NCI-H510A treated with DMSO at 0.1 percent for 48 hours (cell line): ENCODE measurements around the gene TENM4.

Experiments used
- DNase-seq: peaks from one replicate; lab custom pipeline; 2025; lab: John Stamatoyannopoulos, UW

Gene TENM4

DNA sequence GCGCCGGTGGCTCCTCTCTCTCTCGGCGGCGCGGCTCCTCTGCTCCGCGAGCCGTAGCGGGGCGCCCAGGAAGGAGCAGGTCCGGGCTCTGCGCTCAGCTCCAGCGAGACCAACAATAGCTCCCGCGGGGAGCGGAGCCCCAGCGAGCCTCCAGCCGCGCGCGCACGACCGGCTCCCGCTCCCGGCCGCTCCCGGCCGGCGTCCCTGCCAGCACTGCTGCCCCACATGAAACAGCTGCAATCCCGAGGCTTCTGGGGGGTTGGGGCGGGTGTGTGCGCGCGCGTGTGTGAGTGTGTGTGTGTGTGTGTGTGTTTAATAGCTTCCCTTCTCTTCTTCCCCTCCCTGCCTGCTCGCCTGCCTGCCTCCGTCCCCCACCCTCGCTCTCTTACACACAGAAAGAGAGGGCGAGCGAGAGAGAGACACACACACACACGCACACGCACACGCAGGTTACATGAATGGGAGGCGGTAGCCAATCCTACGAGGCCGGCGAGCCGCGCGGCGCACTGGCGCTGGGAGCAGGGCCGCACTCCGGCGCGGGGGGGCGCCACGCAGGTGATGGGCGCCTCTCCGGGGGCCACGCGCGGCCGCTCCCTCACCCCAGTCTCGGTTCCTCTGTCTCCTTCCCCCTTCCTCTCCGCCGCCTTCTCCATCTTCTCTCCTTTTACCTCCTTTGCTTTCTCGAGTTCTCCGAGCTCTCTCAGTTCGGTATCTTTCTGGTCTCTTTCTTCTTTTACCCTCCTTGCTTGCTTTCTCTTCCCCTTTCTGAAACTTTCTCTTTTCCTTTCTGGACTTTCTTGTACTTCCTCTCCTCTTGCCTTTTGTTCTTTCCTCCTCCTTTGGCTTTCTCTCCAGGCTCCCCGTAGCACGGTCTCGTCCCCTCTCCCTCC is at the start of gene TENM4:
Gene TENM4, minus strand, starts transcription at position 460 of the 890 bp plus-strand sequence. CDS start 371,086 bp downstream, outside the sequence.
- DNase-seq, result peak; percentile 4

DNA sequence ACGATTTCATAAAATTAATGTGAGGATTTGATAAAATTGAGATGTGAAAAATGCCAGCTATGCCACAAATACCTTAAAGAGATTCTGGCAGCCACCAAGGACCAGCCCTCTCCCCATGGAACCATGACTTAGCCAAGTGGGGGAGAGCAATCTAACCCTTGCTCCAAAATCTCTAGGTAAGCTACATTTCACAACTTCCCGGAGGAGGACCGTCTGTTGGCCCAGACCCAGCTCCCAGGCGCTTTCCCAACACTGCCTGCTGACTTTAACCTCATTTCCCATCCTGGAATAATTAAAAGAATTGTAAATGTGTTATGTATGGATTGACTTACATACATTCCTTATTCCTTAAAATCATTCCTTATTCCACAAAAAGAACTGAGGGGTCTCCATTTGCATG is 47.5 kb upstream of the TENM4 start:
- no peak for DNase-seq

DNA sequence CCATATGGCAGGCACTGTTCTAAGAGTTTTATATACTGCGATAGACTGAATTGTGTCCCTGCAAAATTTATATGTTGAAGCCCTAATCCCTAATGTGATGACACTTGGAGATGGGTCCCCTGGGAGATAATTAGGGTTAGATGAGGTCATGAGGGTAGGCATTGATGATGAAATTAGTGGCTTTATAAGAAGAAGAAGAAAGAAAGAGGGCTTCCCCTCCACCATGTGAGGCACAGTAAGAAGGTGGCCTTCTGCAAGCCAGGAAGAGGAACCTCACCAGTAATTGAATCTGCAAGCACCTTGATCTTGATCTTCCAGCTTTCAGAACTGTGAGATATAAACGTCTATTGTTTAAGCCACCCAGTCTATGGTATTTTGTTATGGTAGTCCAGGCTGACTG is 46.6 kb upstream of the TENM4 start:
- DNase-seq, result no peak

DNA sequence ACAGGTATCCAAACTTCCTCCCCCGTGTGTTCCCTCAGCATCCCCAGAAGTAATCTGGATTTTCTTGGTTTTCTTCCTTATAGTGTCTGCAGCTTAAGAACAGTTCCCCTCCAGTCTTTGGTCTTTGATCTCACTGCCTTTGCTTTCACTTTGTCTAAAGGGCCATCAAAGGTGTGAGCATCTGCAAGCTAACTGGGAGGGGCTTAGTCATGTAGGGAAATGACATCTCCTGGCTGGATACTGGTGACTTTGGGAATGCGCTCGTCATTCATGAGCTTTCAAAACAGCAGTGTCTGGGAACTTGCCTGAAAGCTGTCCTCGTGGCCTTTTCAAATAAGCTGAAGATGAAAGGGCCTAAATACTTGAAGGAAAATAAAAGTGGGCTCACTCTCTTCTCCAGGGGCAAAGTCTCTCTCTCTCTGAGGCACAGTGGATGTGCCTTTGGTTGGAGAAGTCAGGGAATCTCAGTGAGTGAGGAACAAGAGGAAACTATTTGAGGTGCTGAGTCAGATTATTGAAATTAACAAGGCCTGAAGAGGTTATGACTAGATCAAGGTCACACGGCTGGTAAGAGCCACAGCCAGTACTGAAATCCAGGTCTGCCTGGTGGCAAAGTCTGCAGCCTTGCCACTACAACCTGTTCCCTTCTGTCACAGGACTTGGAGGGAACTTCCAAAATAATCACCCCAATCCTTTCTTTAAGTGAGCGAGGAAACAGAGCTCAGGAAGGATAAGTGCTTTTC is 45.6 kb upstream of the TENM4 start:
- no peak for DNase-seq

DNA sequence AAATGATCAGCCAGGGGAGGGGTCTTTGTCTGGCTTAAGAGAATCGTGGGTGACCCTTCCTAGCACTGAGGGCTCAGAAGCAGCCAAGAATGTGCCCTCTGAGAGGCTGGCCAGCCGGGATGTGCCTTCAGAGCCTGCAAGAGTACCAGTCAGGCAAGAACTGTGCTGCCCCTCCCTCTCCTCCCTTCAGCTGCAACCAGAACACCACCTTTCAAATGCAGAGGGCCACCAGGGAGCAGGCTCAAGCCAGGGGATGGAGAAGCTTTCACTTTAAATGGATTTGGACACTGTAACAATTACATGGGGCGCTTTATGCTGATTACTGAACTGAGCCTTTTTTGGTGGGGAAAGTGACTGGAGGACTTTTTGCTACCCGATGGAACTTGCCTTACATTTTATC is 44.9 kb upstream of the TENM4 start:
- DNase-seq, result no peak

DNA sequence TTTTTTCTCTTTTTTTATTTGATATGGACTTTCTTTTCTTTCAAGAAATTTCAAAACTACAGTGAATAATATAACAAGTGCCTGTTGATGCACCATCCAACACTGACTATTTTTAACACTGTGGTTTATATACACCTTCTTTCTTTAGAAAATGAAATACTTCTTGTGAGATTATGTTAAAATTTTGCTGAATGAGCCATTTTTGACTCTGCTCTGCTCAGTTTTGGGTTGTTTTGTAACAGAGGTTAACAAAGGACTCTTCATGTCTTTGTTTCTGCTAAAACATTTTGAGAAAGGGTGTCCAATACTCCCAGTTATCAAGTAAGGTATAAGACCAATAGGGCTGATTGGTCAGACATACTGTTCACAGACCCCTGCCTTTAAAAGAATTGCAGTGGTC is 44.0 kb upstream of the TENM4 start:
- no peak for DNase-seq

DNA sequence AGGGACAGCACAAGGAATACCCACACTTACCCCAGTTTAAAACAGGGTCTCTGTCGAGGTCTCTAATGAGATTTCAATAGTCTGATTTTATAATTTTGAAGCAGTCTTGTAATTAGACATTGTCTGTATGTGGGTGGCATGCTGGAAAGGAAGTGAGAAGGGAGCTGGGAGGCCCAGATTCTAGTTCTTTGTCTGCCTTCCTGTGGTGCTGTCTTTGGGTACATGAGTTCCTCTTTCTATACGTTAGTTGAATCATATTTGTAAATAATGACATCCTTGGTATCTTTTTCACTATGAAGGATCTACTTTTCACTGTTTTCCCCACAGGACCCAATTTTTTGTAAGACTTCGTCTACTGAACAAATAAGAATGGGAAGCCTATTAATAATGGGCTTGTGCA is 42.0 kb upstream of the TENM4 start:
- DNase-seq, result no peak

DNA sequence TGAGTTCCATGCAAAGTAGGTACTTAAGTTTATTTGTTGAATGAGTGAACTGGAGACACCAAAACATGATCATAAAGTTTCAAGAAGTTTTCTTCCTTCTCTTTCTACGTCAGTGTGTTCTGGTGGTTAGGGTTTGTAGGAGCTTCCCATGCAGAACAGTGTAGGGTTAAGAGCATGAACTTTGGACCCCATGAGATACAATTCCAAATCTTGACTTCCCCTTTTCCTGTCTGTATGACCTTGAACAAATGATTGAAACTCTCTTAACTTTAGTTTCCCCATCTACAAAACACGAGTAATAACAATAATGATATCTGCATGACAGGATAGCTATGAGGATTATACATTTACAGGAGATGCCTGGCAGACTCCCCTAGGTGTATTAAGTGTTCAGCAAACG is 41.0 kb upstream of the TENM4 start:
- no peak for DNase-seq

DNA sequence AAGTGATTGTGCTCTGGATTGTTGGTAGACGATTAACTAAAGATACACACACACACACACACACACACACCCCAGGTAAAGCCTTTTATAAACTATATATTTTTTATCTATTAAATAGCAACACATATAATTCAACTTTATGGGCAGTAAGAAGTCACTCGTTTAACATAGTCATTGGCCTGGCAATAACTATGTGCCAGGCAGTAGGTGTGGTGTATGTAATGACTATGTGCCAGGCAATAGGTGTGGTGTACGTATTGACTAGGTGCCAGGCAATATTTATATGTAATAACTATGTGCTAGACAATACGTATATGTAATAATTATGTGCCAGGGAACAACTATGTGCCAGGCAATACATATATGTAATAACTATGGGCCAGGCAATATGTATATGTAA is 40.0 kb upstream of the TENM4 start:
- DNase-seq, result no peak

DNA sequence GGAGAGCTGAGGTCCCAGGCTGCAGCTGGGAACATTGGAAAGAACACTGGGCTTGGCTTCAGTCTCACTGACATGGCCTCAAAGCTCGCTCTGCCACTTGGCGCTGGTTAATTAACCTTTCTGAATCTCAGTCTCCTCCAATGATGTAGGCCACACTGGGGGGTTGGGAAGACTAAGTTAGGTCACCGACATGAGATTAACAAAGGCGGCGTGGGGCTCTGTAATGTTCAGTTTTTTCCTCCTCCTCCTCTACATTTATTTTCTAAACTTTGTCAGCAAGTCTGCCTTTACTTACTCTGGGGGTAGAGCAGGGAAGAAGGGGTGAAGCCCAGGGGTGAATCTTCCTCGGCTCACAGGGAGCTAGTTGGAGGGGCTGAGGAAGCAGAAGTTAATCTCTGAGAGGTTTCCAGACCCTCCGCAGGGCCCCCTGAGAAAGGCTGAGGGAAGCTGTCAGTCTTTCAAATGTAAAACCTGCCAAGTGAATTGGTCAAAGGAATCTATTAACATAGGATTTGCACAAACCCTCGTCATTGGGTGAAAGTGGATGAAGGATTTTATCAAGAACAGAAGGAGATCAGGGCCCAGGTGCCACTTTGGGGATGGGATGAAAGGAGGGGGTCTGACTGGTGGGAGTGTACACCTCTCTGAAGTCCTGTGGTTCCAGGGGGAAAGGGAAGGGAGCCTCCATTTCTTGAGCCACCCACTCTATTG is 32.1 kb upstream of the TENM4 start:
- DNase-seq, result no peak

DNA sequence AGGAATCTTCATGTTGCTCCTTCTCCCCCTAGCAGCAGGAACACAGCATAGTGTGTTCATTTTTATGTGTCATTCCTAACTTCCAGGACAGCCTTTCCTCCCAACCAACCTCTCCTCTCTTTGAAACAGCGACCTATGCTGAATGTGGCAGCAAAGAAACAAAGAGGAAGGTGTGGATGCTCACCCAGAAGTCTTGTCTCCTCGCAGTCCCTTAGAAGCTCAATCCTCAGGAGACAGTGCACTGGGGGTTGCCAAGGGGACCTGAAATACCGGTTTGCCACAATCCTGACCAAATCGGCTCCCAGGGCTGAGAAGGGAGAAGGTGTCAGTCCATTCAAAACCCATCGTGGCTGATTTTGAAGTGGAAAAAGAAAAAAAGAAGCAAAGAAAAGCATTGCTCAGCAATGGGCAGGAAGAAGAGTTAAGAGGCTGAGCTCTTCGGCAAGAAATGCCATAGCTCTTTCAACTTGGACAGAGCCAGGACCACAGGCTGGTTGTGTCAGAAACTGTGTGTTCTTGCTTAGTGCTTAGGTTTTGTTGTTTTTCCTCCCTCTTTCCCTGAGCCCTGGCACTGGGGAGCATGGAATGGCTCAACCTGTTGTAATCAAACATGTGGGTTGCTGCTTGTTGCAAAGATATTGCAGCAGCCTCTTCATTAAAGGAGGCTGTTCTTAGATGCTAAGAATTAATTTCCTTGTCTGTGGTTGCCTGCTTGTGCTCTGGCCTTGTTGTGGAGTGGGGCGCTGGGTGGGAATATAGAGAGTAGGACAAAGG is 30.4 kb upstream of the TENM4 start:
- no peak for DNase-seq

DNA sequence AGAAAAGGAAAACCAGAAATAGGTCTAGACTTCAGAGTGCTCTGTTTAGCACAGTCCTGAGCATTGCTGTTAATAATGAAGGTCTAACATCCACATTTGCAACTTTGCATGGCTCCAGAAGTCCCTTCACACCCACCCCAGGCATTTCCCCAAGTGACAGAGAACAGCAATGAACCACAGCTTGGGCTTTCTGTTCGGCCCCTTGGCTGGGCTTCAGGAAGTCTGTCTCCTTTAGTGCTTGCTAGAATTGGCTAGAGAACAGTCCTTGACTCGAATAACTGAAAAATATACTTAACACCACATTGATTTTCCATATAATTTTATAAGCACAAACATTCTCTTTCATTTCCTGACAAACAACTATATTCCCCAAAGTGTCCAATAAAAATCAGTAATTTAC is 29.3 kb upstream of the TENM4 start:
- no peak for DNase-seq

DNA sequence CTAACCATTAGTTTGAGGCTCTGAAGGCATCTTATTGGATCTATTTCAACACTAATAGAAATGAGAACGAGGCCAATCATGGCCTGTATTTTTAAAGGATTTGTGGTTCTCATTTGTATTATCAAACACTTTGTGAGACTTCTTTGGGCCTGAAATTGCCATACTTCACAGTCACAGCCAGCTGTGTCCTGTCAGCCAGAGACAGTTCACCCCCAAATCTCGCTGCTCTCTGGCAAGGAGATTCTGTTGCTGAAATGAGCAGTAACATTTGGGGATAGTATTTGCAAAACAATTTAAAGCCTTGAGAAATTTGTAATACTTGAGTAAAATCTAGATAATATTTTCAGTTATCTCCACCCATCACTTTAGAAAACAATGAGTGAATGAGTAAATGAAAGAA is 26.9 kb upstream of the TENM4 start:
- DNase-seq, result no peak

DNA sequence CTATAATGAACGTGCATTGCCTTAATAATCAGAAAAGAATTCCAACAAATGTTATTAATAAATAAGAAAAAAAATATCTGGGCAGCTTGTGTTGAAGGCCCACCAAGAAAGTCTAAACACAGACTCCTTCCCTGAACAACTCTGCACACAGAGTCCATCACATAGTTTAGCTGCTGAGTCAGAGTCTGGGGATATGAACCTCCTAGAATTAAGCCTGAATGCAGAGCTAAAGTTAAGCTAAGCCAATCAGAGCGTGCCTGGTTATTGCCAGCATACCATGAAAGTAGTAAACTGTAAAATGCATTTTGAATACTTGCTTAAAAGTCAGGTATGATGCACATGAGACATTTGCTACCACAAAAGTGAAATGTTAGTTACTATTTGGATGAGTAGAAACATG is 25.6 kb upstream of the TENM4 start:
- no peak for DNase-seq

DNA sequence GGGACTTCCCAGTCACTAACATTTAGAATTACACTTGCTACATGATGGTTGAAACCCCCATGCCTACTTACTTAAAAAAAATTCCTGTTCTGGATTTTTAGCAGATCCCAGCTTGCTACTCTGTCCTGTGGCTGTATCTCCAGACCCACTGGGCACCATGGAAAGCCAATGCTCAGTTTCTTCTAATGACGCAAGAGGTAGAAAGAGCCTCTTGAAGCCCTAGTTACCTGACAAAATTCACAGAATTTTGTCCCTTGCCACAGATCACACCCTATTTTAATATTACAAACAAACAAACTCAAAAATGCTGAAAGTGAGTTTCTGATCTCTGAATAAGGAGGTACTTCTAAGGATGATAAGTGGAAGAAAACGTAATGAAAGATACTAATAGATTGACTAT is 24.3 kb upstream of the TENM4 start:
- no peak for DNase-seq

DNA sequence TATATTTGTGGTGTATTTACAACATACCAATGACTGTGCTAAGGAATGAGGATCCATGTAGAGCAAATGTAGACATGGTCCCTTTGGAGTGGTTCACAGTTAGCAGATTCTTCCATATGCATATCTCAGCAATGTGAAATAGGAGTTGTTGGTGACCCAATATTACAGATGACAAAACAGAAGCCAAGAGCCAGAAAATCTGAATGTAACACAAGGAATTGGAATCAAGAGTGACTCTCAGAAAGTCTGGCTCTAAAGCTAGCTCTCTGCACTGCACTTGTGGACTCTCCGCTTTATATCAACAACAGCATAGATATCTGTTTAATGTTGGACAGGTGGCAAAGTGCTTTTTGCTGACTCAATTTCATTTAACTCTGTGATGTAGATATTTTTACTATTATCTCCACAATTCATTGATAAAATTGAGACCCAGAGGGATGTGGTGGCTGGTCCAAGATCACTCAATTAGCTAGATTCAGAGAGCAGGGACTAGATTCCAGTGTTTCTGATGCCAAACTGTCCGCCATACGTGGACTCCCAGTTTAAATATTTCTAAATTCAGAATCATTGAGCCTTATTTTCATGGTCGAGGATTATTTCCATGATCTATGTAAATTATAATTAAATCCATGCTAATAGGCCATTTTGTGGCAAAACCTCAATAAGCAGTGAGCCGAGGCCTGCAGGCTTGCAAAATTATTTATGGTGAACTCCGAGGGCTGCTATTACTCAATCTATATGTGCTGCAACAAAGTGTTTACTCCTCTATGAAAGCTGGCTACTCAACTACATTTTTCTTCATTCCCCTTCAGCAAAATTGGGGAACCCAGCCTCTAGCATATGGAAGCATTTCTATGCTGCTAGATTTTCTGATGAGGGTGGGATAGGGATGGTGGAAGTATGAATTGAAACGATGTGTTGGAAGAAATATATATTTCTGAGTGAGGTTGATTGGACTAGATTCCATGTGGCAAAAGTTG is 21.1 kb upstream of the TENM4 start:
- DNase-seq, result no peak

DNA sequence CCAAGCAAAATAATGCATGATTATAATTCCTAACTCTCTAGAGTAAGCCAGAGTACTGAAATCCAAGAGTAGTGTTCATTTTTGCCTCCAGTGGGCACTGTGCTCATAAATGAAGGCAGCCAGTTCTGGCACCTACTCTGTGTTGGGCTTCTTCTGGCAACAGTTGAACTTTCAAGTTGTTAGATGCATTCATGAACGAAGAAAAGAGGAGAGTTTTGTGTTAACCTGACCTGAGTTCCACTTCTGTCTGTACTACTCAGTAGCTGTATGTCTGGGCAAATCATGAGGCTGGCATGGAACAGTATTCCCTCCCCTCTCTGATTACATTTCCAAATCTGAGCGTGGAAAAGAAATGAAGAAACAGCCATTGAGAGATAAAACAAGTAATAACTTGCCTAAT is 20.3 kb upstream of the TENM4 start:
- DNase-seq, result no peak

DNA sequence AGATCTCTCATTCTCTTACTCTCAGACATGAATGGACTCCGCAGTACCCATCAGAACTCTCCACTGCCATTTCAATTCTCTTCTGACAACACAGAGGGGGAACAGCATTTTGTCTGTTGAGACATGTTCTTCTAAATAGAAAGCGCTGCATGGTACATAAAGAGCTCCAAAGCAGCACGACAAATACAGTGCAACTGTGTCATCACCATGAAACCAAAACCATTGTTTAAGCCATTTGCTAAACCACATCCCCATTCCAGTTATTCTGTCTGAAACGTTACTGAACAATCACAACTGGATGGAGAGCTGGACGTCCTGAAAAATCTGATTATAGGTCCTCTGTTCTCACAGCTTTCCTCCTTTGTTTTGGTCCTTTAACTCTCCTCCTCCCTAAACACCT is 17.9 kb upstream of the TENM4 start:
- no peak for DNase-seq

DNA sequence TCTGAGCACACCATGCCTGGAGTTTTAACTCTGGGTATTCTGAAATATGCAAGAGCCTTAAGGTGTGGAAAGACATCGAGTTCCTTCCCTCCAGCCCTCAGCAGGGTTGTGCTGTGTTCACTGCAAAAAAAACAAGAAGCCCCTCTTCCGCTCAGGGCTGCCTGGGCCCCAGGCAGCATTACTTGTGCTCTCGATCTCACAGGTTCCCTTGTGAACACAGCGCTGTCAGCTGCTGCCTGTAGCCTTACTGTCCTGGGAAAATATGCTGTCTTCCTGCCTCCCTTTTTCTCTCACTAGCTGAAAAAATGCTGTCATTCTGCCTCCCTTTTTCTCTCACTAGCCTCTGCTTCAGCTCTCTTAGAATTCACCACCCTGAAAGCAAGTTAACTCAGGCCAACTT is 15.7 kb upstream of the TENM4 start:
- DNase-seq, result no peak

DNA sequence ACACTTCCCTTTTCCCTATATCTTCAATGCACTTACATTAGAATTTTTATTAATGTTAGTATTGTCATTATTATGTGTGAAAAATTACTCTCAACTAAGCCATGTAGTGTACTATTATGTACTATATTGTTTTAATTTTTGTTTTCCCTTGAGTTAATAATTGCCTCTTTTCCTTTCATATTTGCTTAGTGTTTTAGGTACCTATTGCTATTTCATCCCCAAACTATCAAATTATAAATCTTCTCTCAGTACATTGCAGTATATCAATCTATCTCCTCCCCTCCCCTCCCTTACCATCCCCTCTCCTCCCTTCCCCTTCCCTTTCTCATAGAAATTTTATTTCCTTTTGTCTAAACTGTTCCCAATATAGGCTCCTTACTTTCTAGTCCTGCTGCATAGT is 12.8 kb upstream of the TENM4 start:
- no peak for DNase-seq

DNA sequence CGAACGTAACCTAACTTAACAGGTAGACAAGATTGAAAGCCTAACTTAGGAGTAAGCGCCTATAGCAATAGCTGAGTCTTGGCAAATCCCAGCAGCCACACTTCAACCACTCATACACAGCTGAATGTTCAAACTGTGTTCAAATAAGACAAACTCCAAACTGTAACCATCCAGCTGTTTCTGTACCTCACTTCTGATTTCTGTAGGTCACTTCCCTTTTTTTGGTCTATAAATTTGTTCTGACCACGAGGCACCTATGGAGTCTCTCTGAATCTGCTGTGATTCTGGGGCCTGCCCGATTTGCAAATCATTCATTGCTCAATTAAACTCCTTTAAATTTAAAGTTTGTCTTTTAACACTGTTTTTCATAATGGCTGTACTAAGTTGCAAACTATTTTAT is 8.2 kb upstream of the TENM4 start:
- no peak for DNase-seq
